Stimulated activated memory B cell treated with anti-CD40 and anti-IgM and Interleukin-4, amounts not matched to agents 10 μg/mL and 1 μg/mL and 100 μg/mL, for 72 hours (primary cell): ENCODE measurements around the gene AGMAT.

Experiments
- ATAC-seq: fragments of 150-1000 bp; cut with Tn5 transposase; 2 replicates; pipeline ENCODE4 v1.10.0; 2021
- H3K27ac Mint-ChIP-seq: one replicate; pipeline ENCODE4 v1.8.0; 2022; ENCODE audit warnings: mild to moderate bottlenecking, mixed read lengths
- H3K27me3 Mint-ChIP-seq: one replicate; pipeline ENCODE4 v1.8.0; 2022; ENCODE audit warnings: mixed read lengths
- H3K36me3 Mint-ChIP-seq: one replicate; pipeline ENCODE4 v1.8.0; 2022; ENCODE audit warnings: mixed read lengths
- H3K4me1 Mint-ChIP-seq: one replicate; pipeline ENCODE4 v1.8.0; 2022; ENCODE audit warnings: mixed read lengths
- H3K4me3 Mint-ChIP-seq: one replicate; pipeline ENCODE4 v1.8.0; 2022; ENCODE audit warnings: mild to moderate bottlenecking, moderate library complexity, mixed read lengths
- H3K9me3 Mint-ChIP-seq: one replicate; pipeline ENCODE4 v1.8.0; 2022; ENCODE audit warnings: mixed read lengths

AGMAT gene

DNA sequence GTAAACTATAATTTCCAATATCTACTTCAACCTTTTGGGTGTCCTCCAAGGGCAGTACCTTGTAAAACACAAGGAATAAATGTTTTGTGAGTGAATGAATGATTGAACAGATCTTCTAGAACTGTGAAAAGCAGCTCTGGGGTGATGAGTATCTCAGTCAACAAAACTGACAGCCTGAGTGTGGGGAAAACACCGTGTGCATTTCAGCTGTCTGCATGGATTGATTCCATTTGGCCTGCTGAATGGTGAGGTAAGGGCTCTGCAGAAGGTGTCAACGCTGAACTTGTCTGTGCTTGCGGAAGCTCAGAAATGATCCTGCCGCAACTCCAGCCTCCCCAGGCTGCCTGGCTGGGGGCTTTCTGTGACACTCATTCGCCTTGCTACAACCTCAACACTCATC, 7.4 kb upstream of the AGMAT start:
- peaks cover 13% of the 10 kb centered on the region for H3K36me3 Mint-ChIP-seq
- ATAC-seq: no peak
- no peaks in the 10 kb centered on the region for H3K27me3 Mint-ChIP-seq
- no peak overlapping the region for H3K4me3 Mint-ChIP-seq
- no peaks in the 10 kb centered on the region for H3K4me1 Mint-ChIP-seq
- no peak overlapping the region for H3K27ac Mint-ChIP-seq
- H3K9me3 Mint-ChIP-seq: no peaks in the 10 kb centered on the region

DNA sequence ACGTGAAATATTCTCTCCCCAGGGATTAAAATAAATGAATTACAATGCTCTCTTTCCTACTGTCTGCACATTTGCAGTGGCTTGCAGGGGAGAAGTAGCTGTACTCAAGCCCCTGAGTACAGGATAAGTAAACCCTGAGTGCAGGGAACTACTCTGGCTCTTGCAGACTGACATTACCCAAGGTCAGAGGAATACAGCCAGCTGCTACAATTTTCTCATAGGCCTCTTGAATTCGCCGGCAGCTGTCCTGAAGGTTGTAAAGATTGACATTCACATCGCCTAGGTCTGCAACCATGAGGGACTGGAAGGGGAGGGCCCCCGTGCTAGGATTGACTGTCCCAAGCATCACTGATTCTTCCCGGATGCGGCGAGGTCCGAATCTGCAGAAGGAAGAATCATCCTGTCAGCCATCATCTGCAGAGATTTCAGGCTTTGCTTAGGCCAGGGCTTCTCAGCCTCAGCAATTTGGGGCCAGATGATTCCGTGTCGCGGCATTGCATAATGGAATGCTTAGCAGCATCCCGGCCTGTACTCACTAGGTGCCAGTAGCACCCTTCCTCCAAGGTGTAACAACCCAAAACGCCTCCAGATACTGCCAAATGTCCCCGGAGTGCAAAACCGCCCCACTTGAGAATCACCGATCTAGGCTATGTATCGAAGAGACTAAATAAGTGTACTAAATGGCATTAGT, 1.7 kb downstream of the AGMAT start:
- no peak for ATAC-seq
- Mint-ChIP-seq H3K27ac (peak overlapping the region; percentile 87), H3K36me3 (peaks cover 13% of the 10 kb centered on the region), H3K4me3 (peak overlapping the region; percentile 51), H3K4me1 (peaks cover 34% of the 10 kb centered on the region), H3K9me3 (no peaks in the 10 kb centered on the region), H3K27me3 (no peaks in the 10 kb centered on the region)

DNA sequence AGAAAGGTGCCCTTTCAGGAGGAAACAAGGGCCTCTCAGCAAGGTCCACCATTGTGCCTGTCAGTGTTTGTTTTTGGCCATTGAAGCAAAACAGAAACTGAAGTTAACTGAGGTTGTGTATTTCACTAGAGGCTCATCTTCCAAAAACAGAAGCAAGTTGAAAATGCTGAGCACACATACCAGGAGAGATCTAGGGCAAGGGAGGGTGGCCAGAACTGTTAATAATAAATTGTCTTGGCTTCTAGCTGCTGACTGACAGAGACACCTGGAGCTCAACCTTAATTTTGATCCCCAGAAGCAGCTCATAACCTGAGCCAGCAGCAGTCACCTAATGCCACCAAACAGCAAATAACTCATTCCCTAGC, 5.2 kb downstream of the AGMAT start:
- peaks cover 29% of the 10 kb centered on the region for H3K4me1 Mint-ChIP-seq
- peaks cover 6% of the 10 kb centered on the region for H3K36me3 Mint-ChIP-seq
- ATAC-seq: peak; percentile 52
- no peaks in the 10 kb centered on the region for H3K9me3 Mint-ChIP-seq
- H3K27ac Mint-ChIP-seq: peak overlapping the region; percentile 93
- H3K27me3 Mint-ChIP-seq: no peaks in the 10 kb centered on the region
- H3K4me3 Mint-ChIP-seq: peak overlapping the region; percentile 40

DNA sequence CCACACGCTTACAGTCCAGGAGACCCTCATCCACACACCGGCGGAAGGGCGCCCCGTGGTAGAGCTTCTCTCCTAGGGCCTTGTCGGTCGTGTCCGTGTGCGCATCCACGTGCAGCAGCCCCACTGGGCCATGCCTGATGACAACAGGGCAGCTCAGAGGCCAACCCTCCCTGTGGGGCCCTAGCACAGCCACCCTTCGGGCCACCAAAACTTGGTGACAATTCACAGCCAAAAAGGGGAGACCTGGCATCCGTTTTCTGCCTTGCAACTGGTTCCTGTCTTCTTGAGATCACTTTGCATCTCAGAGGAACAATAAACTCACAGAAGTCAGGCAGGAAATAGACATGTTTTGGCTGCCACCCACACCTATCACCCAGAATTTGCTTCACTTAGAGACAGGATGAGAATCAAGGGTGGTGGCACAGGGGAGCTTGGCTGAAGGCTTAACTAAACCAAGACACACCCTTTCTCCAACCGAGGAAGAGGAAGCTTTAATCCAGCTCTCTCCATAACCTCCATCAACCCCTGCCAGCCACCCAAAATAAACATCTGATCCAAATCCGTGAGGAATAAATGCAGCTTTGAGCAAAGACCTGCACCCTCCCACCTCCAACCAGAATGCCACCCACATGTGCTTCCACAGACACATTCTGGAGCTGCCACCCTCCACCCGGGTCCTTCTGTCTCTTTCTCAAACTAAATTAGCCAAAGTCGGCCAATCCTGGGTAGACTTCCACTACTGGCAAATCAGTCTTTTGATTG, 5.7 kb downstream of the AGMAT start:
- ATAC-seq: peak; percentile 80
- Mint-ChIP-seq H3K4me1 (peaks cover 24% of the 10 kb centered on the region), H3K4me3 (peak overlapping the region; percentile 40), H3K27me3 (no peaks in the 10 kb centered on the region), H3K27ac (peak overlapping the region; percentile 93), H3K9me3 (no peaks in the 10 kb centered on the region), H3K36me3 (peaks cover 12% of the 10 kb centered on the region)

DNA sequence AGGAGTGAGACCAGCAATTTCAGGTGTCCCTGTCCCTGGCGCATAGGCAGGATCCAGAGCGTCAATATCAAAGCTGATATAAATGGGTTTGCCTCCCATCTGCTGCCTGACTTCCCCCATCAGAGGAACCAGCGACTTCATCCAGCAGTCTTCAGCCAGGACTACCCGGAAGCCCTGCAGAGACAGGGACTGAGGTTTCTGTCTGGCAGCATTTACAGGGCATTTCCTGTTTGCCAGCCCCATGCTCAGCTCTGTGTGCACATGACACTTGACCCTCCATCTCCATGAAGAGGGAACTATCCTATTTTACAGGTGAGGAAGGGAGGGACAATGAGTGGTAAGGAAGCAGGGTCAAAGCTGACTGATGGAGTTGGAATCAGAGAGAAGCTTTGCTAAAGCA, 7.2 kb downstream of the AGMAT start:
- Mint-ChIP-seq H3K36me3 (peaks cover 13% of the 10 kb centered on the region), H3K27ac (no peak overlapping the region), H3K9me3 (no peaks in the 10 kb centered on the region), H3K4me3 (no peak overlapping the region), H3K4me1 (peaks cover 32% of the 10 kb centered on the region), H3K27me3 (no peaks in the 10 kb centered on the region)
- no peak for ATAC-seq

DNA sequence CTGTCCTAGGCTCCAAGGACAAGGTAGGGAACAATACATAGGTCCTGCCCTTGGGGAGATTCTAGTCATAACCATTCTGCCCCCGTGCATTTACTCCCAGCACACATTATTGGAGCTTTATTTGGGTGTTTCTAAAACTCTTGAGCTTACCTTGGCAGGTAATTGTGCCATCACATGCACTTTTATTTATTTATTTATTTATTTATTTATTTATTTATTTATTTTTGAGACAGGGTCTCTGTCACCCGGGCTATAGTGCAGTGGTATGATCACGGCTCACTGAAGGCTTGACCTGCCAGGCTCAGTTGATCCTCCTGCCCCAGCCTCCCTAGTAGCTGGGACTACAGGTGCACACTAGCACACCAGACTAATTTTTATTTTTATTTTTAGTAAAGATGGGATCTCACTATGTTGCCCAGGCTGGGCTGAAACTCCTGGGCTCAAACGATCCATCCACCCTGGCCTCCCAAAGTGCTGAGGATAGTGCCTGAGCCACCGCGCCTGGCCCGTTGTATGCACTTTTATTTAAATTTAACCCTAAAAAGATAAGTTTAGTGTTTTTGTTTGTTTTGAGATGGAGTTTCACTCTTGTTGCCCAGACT, 9.2 kb downstream of the AGMAT start:
- H3K36me3 Mint-ChIP-seq: peaks cover 13% of the 10 kb centered on the region
- no peaks in the 10 kb centered on the region for H3K27me3 Mint-ChIP-seq
- ATAC-seq: no peak
- H3K9me3 Mint-ChIP-seq: no peaks in the 10 kb centered on the region
- no peak overlapping the region for H3K4me3 Mint-ChIP-seq
- H3K4me1 Mint-ChIP-seq: peaks cover 44% of the 10 kb centered on the region
- H3K27ac Mint-ChIP-seq: no peak overlapping the region

DNA sequence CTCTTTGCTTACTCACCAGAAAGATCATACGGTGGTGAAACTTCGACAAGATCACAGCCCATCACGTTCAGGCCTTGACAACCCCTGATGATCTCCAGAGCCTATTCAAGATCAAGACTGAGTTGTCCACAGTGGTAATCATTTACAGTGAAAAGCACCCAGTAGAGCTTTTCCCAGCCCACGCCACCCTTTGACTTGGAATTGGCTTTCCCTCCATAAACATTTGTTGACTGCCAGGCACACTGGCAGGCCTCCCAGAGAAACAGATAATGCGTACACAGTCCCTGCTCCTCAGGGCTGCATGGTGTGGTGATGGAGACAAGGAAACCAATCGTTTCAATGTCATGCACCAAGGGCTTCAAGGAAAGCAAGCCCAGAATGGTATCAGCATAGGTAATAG, 10.1 kb downstream of the AGMAT start:
- H3K9me3 Mint-ChIP-seq: no peaks in the 10 kb centered on the region
- no peak overlapping the region for H3K4me3 Mint-ChIP-seq
- no peak overlapping the region for H3K27ac Mint-ChIP-seq
- no peaks in the 10 kb centered on the region for H3K27me3 Mint-ChIP-seq
- H3K36me3 Mint-ChIP-seq: peaks cover 13% of the 10 kb centered on the region
- no peak for ATAC-seq
- peaks cover 40% of the 10 kb centered on the region for H3K4me1 Mint-ChIP-seq

DNA sequence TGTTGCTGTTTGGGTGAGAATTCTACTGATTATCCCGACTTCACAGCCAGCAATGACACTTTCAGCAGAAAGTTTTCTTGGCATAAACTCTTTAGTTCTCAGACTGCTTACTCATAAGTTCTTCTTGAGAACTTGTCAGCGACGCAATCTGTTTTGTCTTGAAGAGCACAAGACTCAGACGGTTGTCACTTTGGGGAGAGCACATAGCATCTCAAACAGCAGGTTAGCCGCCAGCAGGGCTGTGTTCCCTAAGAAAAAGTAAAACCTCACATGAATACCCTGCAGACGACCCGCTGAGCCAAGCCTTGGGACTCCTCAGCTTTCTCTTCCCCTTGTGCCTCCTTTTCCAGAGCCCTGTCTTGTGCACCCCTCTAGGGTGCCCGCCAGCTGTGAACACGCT, 11.4 kb downstream of the AGMAT start:
- H3K36me3 Mint-ChIP-seq: peaks cover 23% of the 10 kb centered on the region
- H3K4me1 Mint-ChIP-seq: peaks cover 28% of the 10 kb centered on the region
- no peaks in the 10 kb centered on the region for H3K9me3 Mint-ChIP-seq
- H3K27ac Mint-ChIP-seq: peak overlapping the region; percentile 80
- H3K27me3 Mint-ChIP-seq: no peaks in the 10 kb centered on the region
- no peak for ATAC-seq
- no peak overlapping the region for H3K4me3 Mint-ChIP-seq

DNA sequence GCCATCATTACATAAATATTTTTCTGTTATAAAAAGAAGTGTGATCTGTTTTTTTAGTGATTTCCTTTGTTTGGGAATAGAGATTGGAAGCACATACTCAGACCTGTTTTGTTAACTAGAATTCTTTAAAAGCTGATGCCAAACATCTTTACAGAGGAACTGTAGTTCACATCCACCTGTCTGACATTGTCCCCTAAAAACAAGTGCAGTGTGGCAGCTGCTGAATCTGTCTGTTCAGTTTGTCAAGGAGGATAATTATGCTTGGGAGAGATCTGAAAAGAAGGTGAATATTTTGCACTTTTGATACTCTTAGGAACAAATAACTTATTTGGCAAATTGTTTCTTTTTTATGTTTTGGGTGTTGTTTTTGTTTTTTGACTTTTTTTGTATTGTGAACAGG, 13.6 kb downstream of the AGMAT start:
- ATAC-seq: no peak

DNA sequence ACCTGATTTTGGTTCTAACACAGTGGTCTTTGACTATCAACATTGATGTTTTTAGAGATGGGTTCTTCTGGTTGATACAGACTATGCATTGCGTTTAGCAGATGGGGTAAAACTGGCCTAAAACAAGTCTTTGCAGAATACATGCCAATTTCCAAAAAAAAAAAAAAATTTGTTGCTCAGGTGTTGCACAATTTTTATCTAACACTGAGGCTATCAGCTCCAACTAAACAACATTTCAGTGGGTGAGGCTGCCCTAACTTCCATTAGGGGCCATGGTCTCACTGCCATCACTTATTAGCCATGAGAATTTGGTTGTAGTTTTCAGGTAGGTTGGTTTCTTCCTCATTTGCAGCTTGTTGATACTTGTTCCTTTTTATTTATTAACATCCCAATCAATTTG, 14.0 kb downstream of the AGMAT start:
- H3K9me3 Mint-ChIP-seq: no peaks in the 10 kb centered on the region
- peaks cover 24% of the 10 kb centered on the region for H3K4me1 Mint-ChIP-seq
- no peak overlapping the region for H3K4me3 Mint-ChIP-seq
- ATAC-seq: no peak
- peaks cover 49% of the 10 kb centered on the region for H3K36me3 Mint-ChIP-seq
- H3K27ac Mint-ChIP-seq: peak overlapping the region; percentile 80
- no peaks in the 10 kb centered on the region for H3K27me3 Mint-ChIP-seq

More for the DNA sequence above, 13.6 kb downstream of the AGMAT start:
- Mint-ChIP-seq H3K9me3 (no peaks in the 10 kb centered on the region), H3K27ac (peak overlapping the region; percentile 80), H3K4me1 (peaks cover 24% of the 10 kb centered on the region), H3K36me3 (peaks cover 45% of the 10 kb centered on the region), H3K4me3 (peak overlapping the region; percentile 34), H3K27me3 (no peaks in the 10 kb centered on the region)

DNA sequence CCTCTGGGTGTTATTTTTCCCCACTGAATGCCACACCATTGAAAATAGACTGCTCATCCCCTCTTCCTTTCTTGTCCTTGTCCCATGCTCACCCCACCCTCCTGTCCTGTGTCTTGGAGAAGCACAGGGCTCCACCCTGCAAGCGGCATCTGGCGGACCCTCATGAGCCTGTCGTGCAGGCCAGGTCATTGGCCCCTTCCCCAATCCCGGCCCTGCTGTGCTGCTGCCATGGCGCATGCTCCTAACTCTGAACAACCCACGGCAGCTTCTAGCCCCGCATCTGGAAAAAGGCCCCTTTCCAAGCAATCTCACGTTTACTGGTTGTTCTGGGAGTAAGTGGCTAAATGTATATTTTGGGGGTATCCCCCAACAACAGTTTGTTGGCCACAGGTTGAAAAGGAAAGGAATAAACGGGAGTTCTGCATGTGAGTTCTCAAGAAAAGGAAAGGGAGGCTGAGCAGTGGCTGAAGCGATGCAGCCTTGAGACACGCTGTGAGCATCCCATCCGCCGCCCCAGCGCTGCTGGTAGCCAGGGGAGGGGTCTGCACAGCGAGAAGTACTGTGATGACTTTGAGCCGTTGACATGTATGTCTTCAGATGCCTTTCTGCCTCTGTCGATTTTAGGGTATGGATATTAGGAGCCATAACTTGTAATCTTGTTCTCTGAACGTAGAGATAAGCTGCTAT, 16.3 kb downstream of the AGMAT start:
- Mint-ChIP-seq H3K36me3 (peaks cover 53% of the 10 kb centered on the region), H3K27ac (peak overlapping the region; percentile 73), H3K27me3 (no peaks in the 10 kb centered on the region), H3K4me1 (peaks cover 28% of the 10 kb centered on the region), H3K9me3 (no peaks in the 10 kb centered on the region), H3K4me3 (no peak overlapping the region)
- ATAC-seq: no peak

DNA sequence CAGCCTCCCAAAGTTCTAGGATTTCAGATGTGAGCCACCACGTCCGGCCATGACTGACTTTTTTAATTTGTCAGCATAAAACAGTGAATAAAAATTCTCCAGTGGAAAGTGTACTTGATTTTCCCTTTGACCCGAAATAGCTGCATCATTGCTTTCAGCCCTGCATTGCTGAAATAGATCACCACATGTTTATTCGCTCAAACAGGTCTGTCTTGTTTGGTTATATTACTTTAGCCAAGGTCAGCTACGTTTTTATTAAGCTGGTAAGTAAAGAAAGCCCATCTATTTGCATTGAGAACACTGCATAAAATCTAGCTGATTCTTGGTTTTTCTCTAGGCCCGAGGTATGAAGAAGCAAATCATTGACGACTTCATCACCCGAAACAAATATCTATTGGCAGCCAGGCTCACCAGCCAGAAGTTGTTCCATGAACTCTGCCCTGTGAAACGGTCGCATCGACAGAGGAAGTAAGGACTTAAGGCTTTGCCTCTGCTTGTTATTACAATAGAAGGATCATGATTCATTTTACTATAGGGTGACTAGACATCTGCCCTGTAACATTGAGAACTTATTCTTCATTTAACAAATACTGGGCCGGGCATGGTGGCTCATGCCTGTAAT, 25.6 kb downstream of the AGMAT start:
- H3K27ac Mint-ChIP-seq: no peak overlapping the region
- no peaks in the 10 kb centered on the region for H3K27me3 Mint-ChIP-seq
- no peak overlapping the region for H3K4me3 Mint-ChIP-seq
- peaks cover 15% of the 10 kb centered on the region for H3K4me1 Mint-ChIP-seq
- H3K36me3 Mint-ChIP-seq: peaks cover 36% of the 10 kb centered on the region
- ATAC-seq: no peak
- no peaks in the 10 kb centered on the region for H3K9me3 Mint-ChIP-seq

DNA sequence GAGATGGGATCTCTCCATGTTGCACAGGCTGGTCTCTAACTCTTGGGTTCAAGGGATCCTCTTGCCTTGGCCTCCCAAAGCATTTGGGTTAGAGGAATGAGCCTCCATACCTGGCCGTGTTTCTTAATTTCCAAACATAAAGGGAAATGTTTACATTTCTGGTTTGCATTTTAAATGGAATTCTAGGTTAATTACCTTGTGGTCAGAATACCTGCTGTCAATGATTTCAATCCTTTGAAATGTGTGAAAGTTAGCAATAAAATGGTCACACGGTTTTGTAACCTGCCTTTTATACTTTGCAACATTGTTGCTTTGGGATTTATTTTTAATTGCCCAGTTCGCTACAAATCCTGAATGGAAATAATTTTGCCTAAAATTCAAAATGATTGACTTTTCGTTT, 26.3 kb downstream of the AGMAT start:
- Mint-ChIP-seq H3K36me3 (peaks cover 30% of the 10 kb centered on the region), H3K4me3 (no peak overlapping the region)

DNA sequence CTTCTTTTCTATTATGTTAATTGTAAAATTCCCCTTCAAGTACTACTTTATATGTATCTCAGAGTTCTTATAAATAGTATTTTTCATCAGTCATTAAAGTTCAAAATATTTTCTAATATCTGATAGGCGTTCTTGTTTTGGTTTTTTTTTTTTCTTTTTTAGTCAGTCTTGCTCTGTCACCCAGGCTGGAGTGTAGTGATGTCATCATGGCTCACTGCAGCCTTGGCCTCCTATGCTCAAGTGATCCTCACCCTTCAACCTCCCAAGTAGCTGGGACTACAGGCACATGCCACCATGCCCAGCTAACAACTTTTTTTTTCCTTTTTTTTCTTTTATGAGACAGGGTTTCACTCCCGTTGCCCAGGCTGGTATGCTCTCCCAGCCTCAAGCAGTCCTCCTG, 27.3 kb downstream of the AGMAT start:
- Mint-ChIP-seq H3K27ac (no peak overlapping the region), H3K4me3 (no peak overlapping the region), H3K9me3 (no peaks in the 10 kb centered on the region), H3K27me3 (no peaks in the 10 kb centered on the region), H3K4me1 (peaks cover 3% of the 10 kb centered on the region), H3K36me3 (peaks cover 30% of the 10 kb centered on the region)
- ATAC-seq: no peak

More for the DNA sequence above, 26.3 kb downstream of the AGMAT start:
- Mint-ChIP-seq H3K27ac (no peak overlapping the region), H3K27me3 (no peaks in the 10 kb centered on the region), H3K4me1 (peaks cover 9% of the 10 kb centered on the region), H3K9me3 (no peaks in the 10 kb centered on the region)
- ATAC-seq: no peak

DNA sequence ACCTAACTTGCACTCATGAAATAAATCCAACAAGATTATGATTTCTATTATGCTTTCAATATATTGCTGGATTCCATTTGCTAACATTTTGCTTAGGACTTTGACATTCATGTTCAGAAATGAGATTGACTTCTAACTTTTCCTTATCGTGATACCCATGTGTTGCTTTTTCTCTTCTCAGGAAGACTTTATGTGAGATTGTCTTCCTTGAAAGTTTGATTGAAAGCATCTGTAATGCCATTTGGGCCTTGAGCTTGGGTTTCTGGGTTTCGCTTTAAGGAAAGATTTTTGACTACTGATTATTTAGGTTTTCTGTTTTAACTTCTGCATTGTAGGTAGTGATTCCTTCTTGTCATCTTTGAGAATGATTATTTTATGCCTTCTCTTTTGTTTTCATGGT, 27.8 kb downstream of the AGMAT start:
- H3K27me3 Mint-ChIP-seq: no peaks in the 10 kb centered on the region
- no peak for ATAC-seq
- H3K27ac Mint-ChIP-seq: no peak overlapping the region
- H3K4me3 Mint-ChIP-seq: no peak overlapping the region
- H3K36me3 Mint-ChIP-seq: peaks cover 24% of the 10 kb centered on the region
- H3K9me3 Mint-ChIP-seq: no peaks in the 10 kb centered on the region
- no peaks in the 10 kb centered on the region for H3K4me1 Mint-ChIP-seq
